ENCODE data around the gene ABLIM2. TPM values are rescaled to one million over a fixed set of nuclear protein-coding genes. Genes with fewer than 3 reads are reported as not detected.

Gene ABLIM2
- total RNA-seq, 1 experiment from 2014 or later = 1.0 TPM

DNA sequence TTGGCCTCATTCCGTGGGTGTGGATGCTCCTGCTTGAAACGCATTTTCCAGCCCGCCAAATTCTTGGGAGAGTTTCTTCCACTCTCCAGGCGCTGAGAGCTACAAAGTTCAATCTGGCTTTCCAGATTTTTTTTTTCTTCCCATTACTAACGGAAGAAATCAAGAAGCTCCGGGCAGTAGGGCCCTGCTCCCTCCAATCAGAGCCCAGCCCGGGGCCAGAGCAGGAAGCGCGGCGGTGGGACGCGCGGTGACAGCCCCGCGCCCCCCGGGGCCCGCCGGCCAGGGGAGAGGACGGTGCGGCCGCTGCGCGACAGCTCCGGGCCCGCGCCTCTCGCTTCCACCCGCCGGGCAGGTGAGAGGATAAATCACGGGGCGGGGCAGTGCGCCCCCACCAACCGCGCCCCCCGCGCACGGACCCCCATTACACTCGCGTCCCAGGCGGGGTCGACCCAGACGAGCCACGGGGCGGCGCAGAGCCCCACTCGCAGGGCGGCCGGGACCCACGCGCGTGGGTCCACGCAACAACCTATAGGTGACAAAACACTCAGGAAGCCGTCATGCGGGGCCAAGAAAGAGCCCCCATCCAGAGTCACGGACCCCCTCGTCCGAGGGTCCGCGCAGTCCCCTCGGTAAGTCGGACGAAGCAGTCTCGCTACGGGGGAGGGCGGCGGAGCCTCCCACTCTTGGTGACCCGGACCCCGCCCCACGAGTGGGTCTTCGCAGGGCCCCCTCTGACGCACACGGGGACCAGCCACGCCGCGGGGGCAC, 219.8 kb downstream of the ABLIM2 start:
- peak overlapping the region; percentile 77 for H3K4me2 ChIP-seq (ENCODE audit: insufficient read depth, insufficient read length, low read length)
- no peak overlapping the region for H2AK5ac ChIP-seq (ENCODE audit: insufficient read length, low read length)
- DNase-seq = no peak
- no peak overlapping the region for H2BK15ac ChIP-seq (ENCODE audit: low read depth, low read length)
- H3K23ac ChIP-seq (ENCODE audit: insufficient read length, low read depth, low read length) = no peak overlapping the region
- peaks cover 6% of the 10 kb centered on the region; the same call in 1 of the 2 replicates for H3K4me1 ChIP-seq (ENCODE audit: insufficient read depth, low read length)
- H3K23me2 ChIP-seq (ENCODE audit: insufficient read length, low read depth, low read length, poor library complexity, severe bottlenecking) = peaks cover 9% of the 10 kb centered on the region
- no CpG with 5 or more reads among the region's 75 CpGs for WGBS (ENCODE audit: extremely low coverage, insufficient read length, low lambda C conversion rate)
- Mint-ChIP-seq H3K4me3 (peak overlapping the region; percentile 63 to 75), H3K4me1 (peaks cover 27 to 42% of the 10 kb centered on the region in 2 experiments), H3K9me3 (no peaks in the 10 kb centered on the region), H3K27ac (peak overlapping the region in 1 of 3 experiments; percentile 74; a peak in 1 of 7 replicates), H3K27me3 (ENCODE audit: low read depth) (peaks cover 13% of the 10 kb centered on the region), H3K36me3 (ENCODE audit: insufficient read depth in 1 of 3, low read depth in 3 of 3) (peaks cover 0 to 4% (median 2%) of the 10 kb centered on the region in 3 experiments; a peak in 3 of 7 replicates)
- H3K79me2 ChIP-seq (ENCODE audit: insufficient read depth, low read length) = peaks cover 8% of the 10 kb centered on the region; the same call in 1 of the 2 replicates
- H3K56ac ChIP-seq (ENCODE audit: insufficient read length, low read depth, low read length) = no peak overlapping the region
- no peaks in the 10 kb centered on the region for H3K79me1 ChIP-seq (ENCODE audit: insufficient read depth, low read depth, low read length, poor library complexity, severe bottlenecking)
- H3K9me3 ChIP-seq (ENCODE audit: control insufficient read depth, low read depth, low read length) = no peaks in the 10 kb centered on the region
- H3K18ac ChIP-seq (ENCODE audit: insufficient read length, low read depth, low read length) = no peak overlapping the region
- H4K5ac ChIP-seq (ENCODE audit: insufficient read length, low read depth, low read length) = no peak overlapping the region
- H2BK120ac ChIP-seq (ENCODE audit: low read depth, low read length, poor library complexity, severe bottlenecking) = no peak overlapping the region
- no peaks in the 10 kb centered on the region for H4K20me1 ChIP-seq (ENCODE audit: control insufficient read depth, insufficient read depth, insufficient read length)
- H3K9ac ChIP-seq (ENCODE audit: extremely low read depth, insufficient read length, low read length) = no peak overlapping the region
- no peak overlapping the region for H4K8ac ChIP-seq (replicated peaks; ENCODE audit: insufficient read length, low read depth, low read length)
- no peak overlapping the region for H3T11ph ChIP-seq (ENCODE audit: low read length)
- H3K4ac ChIP-seq (ENCODE audit: low read depth, low read length) = no peak overlapping the region
- H3K27ac ChIP-seq (ENCODE audit: insufficient read length, low read depth, low read length) = no peak overlapping the region
- no peak overlapping the region for H2BK5ac ChIP-seq (ENCODE audit: insufficient read length, low read length)
- H2AFZ ChIP-seq (ENCODE audit: low read length) = no peak overlapping the region
- H3K14ac ChIP-seq (ENCODE audit: insufficient read depth, low read length) = peak overlapping the region; percentile 69
- TF ChIP-seq, protein P1, sequence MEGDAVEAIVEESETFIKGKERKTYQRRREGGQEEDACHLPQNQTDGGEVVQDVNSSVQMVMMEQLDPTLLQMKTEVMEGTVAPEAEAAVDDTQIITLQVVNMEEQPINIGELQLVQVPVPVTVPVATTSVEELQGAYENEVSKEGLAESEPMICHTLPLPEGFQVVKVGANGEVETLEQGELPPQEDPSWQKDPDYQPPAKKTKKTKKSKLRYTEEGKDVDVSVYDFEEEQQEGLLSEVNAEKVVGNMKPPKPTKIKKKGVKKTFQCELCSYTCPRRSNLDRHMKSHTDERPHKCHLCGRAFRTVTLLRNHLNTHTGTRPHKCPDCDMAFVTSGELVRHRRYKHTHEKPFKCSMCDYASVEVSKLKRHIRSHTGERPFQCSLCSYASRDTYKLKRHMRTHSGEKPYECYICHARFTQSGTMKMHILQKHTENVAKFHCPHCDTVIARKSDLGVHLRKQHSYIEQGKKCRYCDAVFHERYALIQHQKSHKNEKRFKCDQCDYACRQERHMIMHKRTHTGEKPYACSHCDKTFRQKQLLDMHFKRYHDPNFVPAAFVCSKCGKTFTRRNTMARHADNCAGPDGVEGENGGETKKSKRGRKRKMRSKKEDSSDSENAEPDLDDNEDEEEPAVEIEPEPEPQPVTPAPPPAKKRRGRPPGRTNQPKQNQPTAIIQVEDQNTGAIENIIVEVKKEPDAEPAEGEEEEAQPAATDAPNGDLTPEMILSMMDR (conservative IDR thresholded peaks at IDR 0.05) = no peak
- H2BK12ac ChIP-seq (ENCODE audit: insufficient read length, low read depth, low read length) = no peak overlapping the region
- no peaks in the 10 kb centered on the region for H3K27me3 ChIP-seq (ENCODE audit: insufficient read depth, low read length)
- no peak overlapping the region for H4K91ac ChIP-seq (ENCODE audit: insufficient read length, low read depth, low read length)
- H2BK20ac ChIP-seq (ENCODE audit: low read depth, low read length, poor library complexity, severe bottlenecking) = no peak overlapping the region
